Smooth muscle cell (in vitro differentiated cells): ENCODE measurements around the gene PKP2. TPM values are rescaled to one million over a fixed set of nuclear protein-coding genes. Genes with fewer than 3 reads are reported as not detected.

ENCODE experiments used
- DNase-seq: peaks from one replicate; lab custom pipeline; 2025; ENCODE audit not compliant: unreplicated experiment; lab: John Stamatoyannopoulos, UW
- H2AFZ ChIP-seq: fragments of 200-600 bp; sonication (generic); 2 replicates; pipeline ENCODE4 v1.6.0; 2016; ENCODE audit warnings: antibody characterized with exemption, low read depth, mild to moderate bottlenecking
- H3F3A ChIP-seq: fragments of 200-600 bp; sonication (generic); 2 replicates; pipeline ENCODE4 v1.6.0; 2017; ENCODE audit warnings: antibody characterized with exemption, low read depth
- H3K27ac ChIP-seq: fragments of 200-600 bp; sonication (generic); 2 replicates; pipeline ENCODE4 v1.5.1; 2016; ENCODE audit warnings: low read depth, mild to moderate bottlenecking
- H3K27me3 ChIP-seq: fragments of 200-600 bp; sonication (generic); 2 replicates; pipeline ENCODE4 v1.6.1; 2016; ENCODE audit warnings: low read depth, mild to moderate bottlenecking
- H3K36me3 ChIP-seq: fragments of 200-600 bp; sonication (generic); 2 replicates; pipeline ENCODE4 v1.5.1; 2016; ENCODE audit warnings: low read depth
- H3K4me1 ChIP-seq: fragments of 200-600 bp; sonication (generic); 2 replicates; pipeline ENCODE4 v1.5.1; 2016; ENCODE audit warnings: low read depth
- H3K4me2 ChIP-seq: fragments of 200-600 bp; sonication (generic); 2 replicates; pipeline ENCODE4 v1.6.0; 2016; ENCODE audit warnings: mild to moderate bottlenecking
- H3K4me3 ChIP-seq: fragments of 200-600 bp; sonication (generic); 2 replicates; pipeline ENCODE4 v1.5.1; 2016; ENCODE audit warnings: mild to moderate bottlenecking
- H3K79me2 ChIP-seq: fragments of 200-600 bp; sonication (generic); 2 replicates; pipeline ENCODE4 v1.6.0; 2016; ENCODE audit warnings: low read depth, mild to moderate bottlenecking
- H3K9ac ChIP-seq: fragments of 200-600 bp; sonication (generic); 2 replicates; pipeline ENCODE4 v1.6.0; 2016; ENCODE audit warnings: low read depth
- H3K9me3 ChIP-seq: fragments of 200-600 bp; sonication (generic); replicated peaks from 2 replicates; pipeline ENCODE4 v1.5.1; 2016; ENCODE audit warnings: low read depth
- H4K20me1 ChIP-seq: fragments of 200-600 bp; sonication (generic); 2 replicates; pipeline ENCODE4 v1.6.0; 2016; ENCODE audit warnings: low read depth
- WGBS: methylation state at CpG from one replicate; pipeline ENCODE4 v1.1.7; 2016; ENCODE audit warnings: low lambda C conversion rate; 5-methylcytosine and 5-hydroxymethylcytosine counted together
- polyA plus RNA-seq: library from polyadenylated mRNA; unstranded; fragments of >200 nt; fragmentation: Nextera tagmentation; extraction: Ambion mirVana; gene quantifications from 2 replicates; pipeline ENCODE4 v1.2.1, GENCODE V29; 2016
- total RNA-seq: library from RNA; depleted of rRNA; stranded (reverse); fragments of >200 nt; gene quantifications from 2 replicates; pipeline ENCODE4 v1.2.3, GENCODE V29; 2014
- TF ChIP-seq, protein P1 (sequence below): fragments of 200-600 bp; sonication (generic); IDR thresholded peaks from 2 replicates; pipeline ENCODE4 v1.5.1; 2017; ENCODE audit warnings: borderline replicate concordance, mild to moderate bottlenecking, antibody characterized with exemption; ENCODE audit not compliant: insufficient read depth, poor library complexity, severe bottlenecking

Gene PKP2
- total and polyA plus RNA-seq, 2 experiments from 2014 or later = 7.3 to 22.3 TPM

GRCh38 chr12:32819424-32819823, 77.2 kb downstream of the PKP2 start:
- no peak overlapping the region for H2AFZ ChIP-seq
- no peak overlapping the region for H3K27ac ChIP-seq
- peaks cover 3% of the 10 kb centered on the region for H3K79me2 ChIP-seq
- H3K27me3 ChIP-seq = no peaks in the 10 kb centered on the region
- no peaks in the 10 kb centered on the region for H3K9me3 ChIP-seq
- no peak overlapping the region for H3K4me2 ChIP-seq
- no peaks in the 10 kb centered on the region for H3K36me3 ChIP-seq
- H4K20me1 ChIP-seq = no peaks in the 10 kb centered on the region
- no peak for DNase-seq
- H3K4me1 ChIP-seq = peaks cover 6% of the 10 kb centered on the region
- TF ChIP-seq, protein P1, sequence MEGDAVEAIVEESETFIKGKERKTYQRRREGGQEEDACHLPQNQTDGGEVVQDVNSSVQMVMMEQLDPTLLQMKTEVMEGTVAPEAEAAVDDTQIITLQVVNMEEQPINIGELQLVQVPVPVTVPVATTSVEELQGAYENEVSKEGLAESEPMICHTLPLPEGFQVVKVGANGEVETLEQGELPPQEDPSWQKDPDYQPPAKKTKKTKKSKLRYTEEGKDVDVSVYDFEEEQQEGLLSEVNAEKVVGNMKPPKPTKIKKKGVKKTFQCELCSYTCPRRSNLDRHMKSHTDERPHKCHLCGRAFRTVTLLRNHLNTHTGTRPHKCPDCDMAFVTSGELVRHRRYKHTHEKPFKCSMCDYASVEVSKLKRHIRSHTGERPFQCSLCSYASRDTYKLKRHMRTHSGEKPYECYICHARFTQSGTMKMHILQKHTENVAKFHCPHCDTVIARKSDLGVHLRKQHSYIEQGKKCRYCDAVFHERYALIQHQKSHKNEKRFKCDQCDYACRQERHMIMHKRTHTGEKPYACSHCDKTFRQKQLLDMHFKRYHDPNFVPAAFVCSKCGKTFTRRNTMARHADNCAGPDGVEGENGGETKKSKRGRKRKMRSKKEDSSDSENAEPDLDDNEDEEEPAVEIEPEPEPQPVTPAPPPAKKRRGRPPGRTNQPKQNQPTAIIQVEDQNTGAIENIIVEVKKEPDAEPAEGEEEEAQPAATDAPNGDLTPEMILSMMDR = no peak
- no peak overlapping the region for H3K4me3 ChIP-seq
- H3F3A ChIP-seq = peaks cover 11% of the 10 kb centered on the region
- H3K9ac ChIP-seq = no peak overlapping the region

DNA sequence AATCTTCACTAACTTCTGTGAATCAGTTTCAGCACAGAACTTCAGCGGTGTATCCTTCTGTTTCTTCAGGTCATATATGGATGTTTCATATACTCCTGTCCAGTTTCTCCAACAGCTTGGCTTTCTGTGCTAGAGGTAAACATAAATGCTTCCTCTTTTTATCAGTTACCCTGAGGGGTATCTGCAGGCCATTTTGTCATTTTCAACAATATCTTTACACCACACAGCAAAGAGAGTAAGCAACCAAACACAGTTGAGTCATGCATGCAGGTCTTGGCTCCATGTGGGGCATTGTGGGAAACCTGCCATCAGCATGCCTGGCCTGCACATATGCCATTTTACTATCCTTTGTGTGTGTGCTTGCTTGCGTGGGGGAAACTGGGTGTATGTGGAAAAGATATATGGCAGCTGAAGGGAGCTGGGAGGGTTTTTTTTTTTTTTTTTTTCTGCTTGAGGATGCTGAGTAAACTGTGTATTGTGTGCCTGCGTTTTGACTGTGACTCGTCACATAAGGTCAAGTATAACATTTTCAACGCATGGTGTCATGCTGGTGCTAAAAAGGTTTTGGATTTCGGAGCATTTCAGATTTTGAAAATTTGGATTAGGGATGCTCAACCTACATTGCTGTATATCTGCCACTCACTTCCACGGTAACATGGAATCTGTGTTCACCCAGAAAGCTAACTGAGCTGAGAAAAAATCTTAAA, 84.7 kb downstream of the PKP2 start:
- no peak overlapping the region for H3K27ac ChIP-seq
- H3K36me3 ChIP-seq = no peaks in the 10 kb centered on the region
- TF ChIP-seq, protein P1 = no peak
- no peaks in the 10 kb centered on the region for H3K9me3 ChIP-seq
- no peak overlapping the region for H3K4me2 ChIP-seq
- no peak overlapping the region for H2AFZ ChIP-seq
- H3K79me2 ChIP-seq = no peaks in the 10 kb centered on the region
- no peaks in the 10 kb centered on the region for H3K27me3 ChIP-seq
- 73% methylated on average over 7 of the region's 7 CpGs for WGBS
- no peak overlapping the region for H3K4me3 ChIP-seq
- no peaks in the 10 kb centered on the region for H4K20me1 ChIP-seq
- no peak overlapping the region for H3K9ac ChIP-seq
- H3K4me1 ChIP-seq = no peaks in the 10 kb centered on the region
- no peak for DNase-seq
- H3F3A ChIP-seq = no peaks in the 10 kb centered on the region

- Histone ChIP-seq H3K4me2 (no peak overlapping the region), H3K4me1 (no peaks in the 10 kb centered on the region), H3K27me3 (no peaks in the 10 kb centered on the region), H3K79me2 (no peaks in the 10 kb centered on the region), H2AFZ (no peak overlapping the region), H3K27ac (no peak overlapping the region), H3K9me3 (no peaks in the 10 kb centered on the region), H4K20me1 (no peaks in the 10 kb centered on the region), H3K9ac (no peak overlapping the region), H3K36me3 (no peaks in the 10 kb centered on the region), H3F3A (no peaks in the 10 kb centered on the region), H3K4me3 (no peak overlapping the region)
- TF ChIP-seq, protein P1 = no peak
- no peak for DNase-seq
- 100% methylated on average over 1 of the region's 1 CpG for WGBS
Measured at GRCh38 chr12:32809846-32810245, 86.7 kb downstream of the PKP2 start.

DNA sequence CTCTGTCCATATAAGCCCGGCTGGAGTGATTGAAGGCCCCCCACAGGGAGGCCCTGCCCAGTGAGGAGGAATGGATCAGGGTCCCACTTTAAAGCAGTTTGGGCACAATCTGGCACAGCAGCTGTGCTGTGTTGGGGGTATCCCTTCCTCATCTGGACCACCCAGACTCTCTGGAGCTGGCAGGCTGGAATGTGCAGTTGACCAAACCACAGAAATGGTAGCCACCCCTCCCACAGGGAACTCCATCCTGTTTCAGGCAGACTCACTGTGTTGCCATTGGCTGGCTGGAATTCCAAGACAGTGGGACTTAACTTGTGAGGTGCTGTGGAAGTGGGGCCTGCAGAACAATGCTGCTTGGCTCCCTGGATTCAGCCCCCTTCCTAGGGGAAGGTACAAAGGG, 87.4 kb downstream of the PKP2 start:
- Histone ChIP-seq H3K36me3 (no peaks in the 10 kb centered on the region), H3K4me1 (no peaks in the 10 kb centered on the region), H3K9me3 (no peaks in the 10 kb centered on the region), H3K27me3 (no peaks in the 10 kb centered on the region), H3K4me2 (no peak overlapping the region), H3K4me3 (no peak overlapping the region), H3F3A (no peaks in the 10 kb centered on the region), H2AFZ (no peak overlapping the region), H4K20me1 (no peaks in the 10 kb centered on the region), H3K9ac (no peak overlapping the region), H3K27ac (no peak overlapping the region), H3K79me2 (no peaks in the 10 kb centered on the region)
- DNase-seq = no peak
- TF ChIP-seq, protein P1 = no peak
- WGBS = 100% methylated on average over 1 of the region's 1 CpG
